SK-N-MC (cell line): Measurements from ENCODE around the gene TIPRL.

Experiments used
- DNase-seq: peaks from one replicate; pipeline ENCODE4 v3.0.0-alpha.2; 2011; ENCODE audit warnings: low read depth, low spot score
- H3K27ac ChIP-seq: fragments of 200-600 bp; sonication (generic); 2 replicates; pipeline ENCODE4 v1.5.1; 2016; ENCODE audit warnings: mixed run types
- H3K36me3 ChIP-seq: fragments of 200-600 bp; sonication (generic); 2 replicates; pipeline ENCODE4 v1.6.1; 2017; ENCODE audit warnings: antibody characterized with exemption, low read length, mixed read lengths; ENCODE audit not compliant: insufficient read depth
- H3K4me3 ChIP-seq: fragments of 200-600 bp; sonication (generic); 2 replicates; pipeline ENCODE4 v1.5.1; 2016
- H3K9ac ChIP-seq: fragments of 200-600 bp; sonication (generic); 2 replicates; pipeline ENCODE4 v1.8.0; 2017; ENCODE audit warnings: mixed run types, mixed read lengths; ENCODE audit not compliant: insufficient read length
- H3K9me3 ChIP-seq: fragments of 200-600 bp; sonication (generic); 2 replicates; pipeline ENCODE4 v1.6.1; 2017; ENCODE audit warnings: low read depth, mild to moderate bottlenecking, antibody characterized with exemption, low read length, moderate library complexity, mixed read lengths
- EZH2 ChIP-seq: fragments of 200-600 bp; sonication (generic); IDR thresholded peaks from one replicate; pipeline ENCODE4 v1.6.1; 2017; ENCODE audit warnings: antibody characterized with exemption
- FOXP2 ChIP-seq: optimal IDR thresholded peaks from 2 replicates; pipeline ENCODE3; 2011; ENCODE audit warnings: mild to moderate bottlenecking, moderate library complexity; ENCODE audit not compliant: insufficient read depth; ENCODE audit errors: extremely low read length, control extremely low read depth
- POLR2AphosphoS5 ChIP-seq: IDR thresholded peaks from 2 replicates; pipeline ENCODE4 v1.6.1; 2012; ENCODE audit warnings: mild to moderate bottlenecking, low read depth, low read length, borderline replicate concordance

Gene TIPRL

DNA sequence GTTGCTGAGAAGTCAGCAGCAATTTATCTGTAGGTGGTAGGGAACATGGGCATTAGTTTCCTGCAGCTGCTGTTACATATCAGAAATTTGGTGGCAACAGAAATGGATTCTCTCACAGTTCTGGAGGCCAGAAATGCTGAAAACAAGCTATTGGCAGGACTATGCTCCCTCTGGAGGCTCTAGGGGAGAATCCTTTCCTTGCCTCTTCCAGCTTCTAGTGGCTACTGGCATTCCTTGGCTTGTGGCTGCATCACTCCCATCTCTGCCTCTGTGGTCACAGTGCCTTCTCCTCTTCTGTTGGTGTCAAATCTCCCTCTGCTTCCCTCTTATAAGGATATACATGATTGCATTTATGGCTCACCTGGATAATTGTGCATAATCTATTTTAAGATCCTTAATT lies 44.5 kb downstream of the TIPRL start:
- Histone ChIP-seq H3K9me3 (no peaks in the 10 kb centered on the region), H3K27ac (no peak overlapping the region), H3K4me3 (no peak overlapping the region), H3K9ac (no peak overlapping the region), H3K36me3 (no peaks in the 10 kb centered on the region)
- no peak for DNase-seq
- TF ChIP-seq POLR2AphosphoS5 (no peak), EZH2 (no peak), FOXP2 (no peak)

DNA sequence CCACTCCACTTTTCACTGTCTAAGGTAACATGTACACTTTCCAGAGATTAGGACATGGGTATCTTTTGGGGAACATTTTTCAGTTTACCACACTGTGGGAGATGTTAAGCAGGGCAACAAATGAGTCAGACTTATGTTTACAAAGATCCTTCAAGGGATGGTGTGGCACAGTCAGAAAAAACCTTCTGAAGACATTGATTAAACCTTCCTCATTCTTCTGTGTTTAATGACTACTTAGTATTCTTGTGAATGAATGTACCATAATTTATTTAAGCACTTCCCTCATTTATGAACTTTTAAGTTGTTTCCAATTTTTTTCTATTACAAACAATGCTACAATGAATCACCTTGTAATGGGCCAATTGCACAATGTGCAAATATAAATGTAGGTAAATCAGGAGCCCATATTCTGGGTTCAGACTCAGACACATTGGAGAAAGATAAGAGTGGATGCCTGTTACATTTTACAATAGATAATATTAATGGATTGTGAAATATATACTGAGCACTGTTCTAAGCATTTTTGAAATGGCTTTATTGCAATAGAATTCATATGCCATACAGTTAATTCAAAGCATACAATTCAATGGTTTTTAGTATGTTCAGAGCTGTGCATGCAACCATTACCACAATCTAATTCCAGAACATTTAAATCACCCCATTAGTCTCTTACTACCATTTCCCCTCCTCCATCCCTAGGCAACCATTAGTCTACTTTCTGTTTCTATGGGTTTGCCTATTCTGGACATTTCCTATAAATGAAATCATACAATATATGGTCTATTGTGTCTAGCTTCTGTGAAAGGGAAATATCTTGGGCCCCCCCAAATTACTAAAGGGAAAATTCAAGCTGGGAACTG lies 45.1 kb downstream of the TIPRL start:
- Histone ChIP-seq H3K9me3 (no peaks in the 10 kb centered on the region), H3K36me3 (no peaks in the 10 kb centered on the region), H3K9ac (no peak overlapping the region), H3K4me3 (no peak overlapping the region), H3K27ac (no peak overlapping the region)
- TF ChIP-seq FOXP2 (no peak), POLR2AphosphoS5 (no peak), EZH2 (no peak)
- DNase-seq = no peak

GRCh38 chr1:168224991-168225390 lies 46.2 kb downstream of the TIPRL start:
- TF ChIP-seq POLR2AphosphoS5 = no peak
- no peak for TF ChIP-seq FOXP2
- no peak for TF ChIP-seq EZH2
- H3K27ac ChIP-seq = peak overlapping the region; percentile 89; the same call in 1 of the 2 replicates
- H3K9me3 ChIP-seq = no peaks in the 10 kb centered on the region
- peak overlapping the region; percentile 94 for H3K9ac ChIP-seq
- DNase-seq = no peak
- H3K36me3 ChIP-seq = peaks cover 7% of the 10 kb centered on the region; the same call in 1 of the 2 replicates
- peak overlapping the region; percentile 80 for H3K4me3 ChIP-seq

GRCh38 chr1:168225476-168226190 lies 46.9 kb downstream of the TIPRL start, which contains the start of gene SFT2D2:
Gene SFT2D2 (plus strand): TSS chr1:168226004. CDS start chr1:168226080, 76 bp downstream.
- no peak for TF ChIP-seq EZH2
- no peak for TF ChIP-seq FOXP2
- peak; percentile 85 for TF ChIP-seq POLR2AphosphoS5

GRCh38 chr1:168227620-168228019 lies 48.9 kb downstream of the TIPRL start:
- H3K36me3 ChIP-seq = peaks cover 12% of the 10 kb centered on the region; the same call in 1 of the 2 replicates
- TF ChIP-seq EZH2 = no peak
- TF ChIP-seq POLR2AphosphoS5 = no peak
- TF ChIP-seq FOXP2 = no peak
- peak overlapping the region; percentile 26 for H3K9ac ChIP-seq
- H3K9me3 ChIP-seq = no peaks in the 10 kb centered on the region
- DNase-seq = no peak
- H3K4me3 ChIP-seq = peak overlapping the region; percentile 80
- no peak overlapping the region for H3K27ac ChIP-seq

More at GRCh38 chr1:168225476-168226190, 46.9 kb downstream of the TIPRL start, which contains the start of gene SFT2D2:
- Histone ChIP-seq H3K9ac (peak within 1 kb of the TSS; percentile 94), H3K36me3 (peaks cover 7% of the 10 kb centered on the region; the same call in 1 of the 2 replicates), H3K9me3 (no peaks in the 10 kb centered on the region), H3K4me3 (peak within 1 kb of the TSS; percentile 80), H3K27ac (peak within 1 kb of the TSS; percentile 89)
- no peak for DNase-seq

DNA sequence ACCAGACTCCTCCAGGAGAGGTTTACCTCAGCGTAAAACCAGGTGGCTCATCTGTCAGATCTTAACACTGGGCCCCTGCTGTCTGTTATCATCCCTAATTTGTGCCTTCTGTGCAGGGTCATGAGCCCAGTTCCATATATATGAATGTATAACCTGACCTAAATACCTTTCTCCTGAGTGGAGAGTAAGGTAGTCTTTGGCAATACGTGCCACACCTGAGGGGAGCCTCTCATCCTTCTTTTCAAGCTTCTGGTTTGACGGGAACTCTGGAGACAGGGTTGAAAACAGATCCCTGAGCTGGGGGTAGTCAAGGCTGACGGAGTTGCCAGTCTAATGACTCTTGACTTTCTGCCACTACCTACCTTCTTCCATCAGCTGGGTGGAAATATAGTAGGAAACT lies 51.1 kb downstream of the TIPRL start:
- H3K36me3 ChIP-seq = peaks cover 30% of the 10 kb centered on the region; the same call in 1 of the 2 replicates
- H3K9me3 ChIP-seq = no peaks in the 10 kb centered on the region
- H3K9ac ChIP-seq = no peak overlapping the region
- no peak overlapping the region for H3K27ac ChIP-seq
- no peak overlapping the region for H3K4me3 ChIP-seq
- TF ChIP-seq FOXP2 (no peak), EZH2 (no peak), POLR2AphosphoS5 (no peak)
- no peak for DNase-seq

DNA sequence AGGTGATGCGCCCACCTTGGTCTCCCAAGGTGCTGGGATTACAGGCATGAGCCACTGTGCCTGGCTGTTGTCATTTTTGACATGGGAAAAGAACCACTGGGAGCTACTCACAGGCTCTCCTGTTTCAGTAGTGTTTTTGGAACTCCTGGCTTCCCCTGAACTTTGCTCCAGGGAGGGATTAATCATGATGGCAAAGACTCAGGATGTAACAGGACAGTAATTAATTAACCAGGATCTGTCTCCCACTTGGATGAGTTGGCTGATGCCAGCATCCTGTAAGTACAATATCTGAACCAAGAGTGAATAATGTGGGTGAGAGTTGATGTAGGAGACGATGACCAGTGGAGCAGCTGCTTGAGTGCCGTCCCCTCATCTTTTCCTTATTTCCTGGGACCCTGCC lies 51.9 kb downstream of the TIPRL start:
- H3K27ac ChIP-seq = no peak overlapping the region
- no peak overlapping the region for H3K9ac ChIP-seq
- H3K9me3 ChIP-seq = no peaks in the 10 kb centered on the region
- DNase-seq = no peak
- peaks cover 38% of the 10 kb centered on the region for H3K36me3 ChIP-seq
- TF ChIP-seq POLR2AphosphoS5 (no peak), FOXP2 (no peak), EZH2 (no peak)
- no peak overlapping the region for H3K4me3 ChIP-seq
